ENCODE results near the gene POLN.

POLN gene

GRCh38 chr4:2287594-2287915, 45.6 kb upstream of the POLN start:
- DNase-seq (ENCODE audit: extremely low read depth, low read depth), result no peak
- no peak for TF ChIP-seq CTCF (IDR thresholded peaks at IDR 0.05; ENCODE audit: low read depth, low read length)

- no peak for TF ChIP-seq CTCF (IDR thresholded peaks at IDR 0.05; ENCODE audit: low read depth, low read length)
- no peak for DNase-seq (ENCODE audit: extremely low read depth, low read depth)
These were observed 45.1 kb upstream of the POLN start for GRCh38 chr4:2286904-2287593.

GRCh38 chr4:2285613-2286381, 43.9 kb upstream of the POLN start:
- TF ChIP-seq CTCF (IDR thresholded peaks at IDR 0.05; ENCODE audit: low read depth, low read length), result no peak
- DNase-seq (ENCODE audit: extremely low read depth, low read depth), result no peak

GRCh38 chr4:2284934-2285612, 43.2 kb upstream of the POLN start:
- no peak for TF ChIP-seq CTCF (IDR thresholded peaks at IDR 0.05; ENCODE audit: low read depth, low read length)
- no peak for DNase-seq (ENCODE audit: extremely low read depth, low read depth)

- no peak for DNase-seq (ENCODE audit: extremely low read depth, low read depth)
- no peak for TF ChIP-seq CTCF (IDR thresholded peaks at IDR 0.05; ENCODE audit: low read depth, low read length)
These were observed 42.4 kb upstream of the POLN start for GRCh38 chr4:2284161-2284933.

- no peak for DNase-seq (ENCODE audit: extremely low read depth, low read depth)
- no peak for TF ChIP-seq CTCF (IDR thresholded peaks at IDR 0.05; ENCODE audit: low read depth, low read length)
These were observed 41.3 kb upstream of the POLN start for GRCh38 chr4:2283199-2283711.
